HEK293T (cell line): Measurements from ENCODE around the gene BNIP1.
A peak's percentile ranks its signal among the peaks of the same experiment; 100 is the strongest.

Experiments
- CTCF ChIA-PET: fragments of 350-600 bp; formaldehyde crosslinking; extraction: SDS; loops from one replicate; lab custom pipeline; 2021; ENCODE audit warnings: antibody characterized with exemption, inconsistent platforms; lab: Yijun Ruan, JAX
- POLR2A ChIA-PET: fragments of 350-600 bp; formaldehyde crosslinking; extraction: SDS; loops from one replicate; lab custom pipeline; 2020; ENCODE audit warnings: antibody characterized with exemption, inconsistent platforms; lab: Yijun Ruan, JAX
- DNase-seq: peaks from one replicate; pipeline ENCODE4 v3.0.0; 2012; ENCODE audit warnings: mixed read lengths; ENCODE audit errors: extremely low spot score
- ARNT ChIP-seq: fragments of 450-650 bp; IDR thresholded peaks from 2 replicates; pipeline ENCODE4 v1.6.1; 2017; ENCODE audit warnings: mild to moderate bottlenecking
- BHLHE40 ChIP-seq: fragments of 450-650 bp; IDR thresholded peaks from 2 replicates; pipeline ENCODE4 v1.6.1; 2016; ENCODE audit warnings: mild to moderate bottlenecking, moderate library complexity, borderline replicate concordance
- CTBP1 ChIP-seq: fragments of 450-650 bp; IDR thresholded peaks from 2 replicates; pipeline ENCODE4 v1.6.1; 2016; ENCODE audit warnings: borderline replicate concordance
- ELF4 ChIP-seq: fragments of 450-650 bp; IDR thresholded peaks from 2 replicates; pipeline ENCODE4 v1.6.1; 2017; ENCODE audit warnings: antibody characterized with exemption
- FOXA1 ChIP-seq: fragments of 450-650 bp; IDR thresholded peaks from 2 replicates; pipeline ENCODE4 v1.6.1; 2016; ENCODE audit warnings: mild to moderate bottlenecking
- FOXK2 ChIP-seq: fragments of 450-650 bp; IDR thresholded peaks from 2 replicates; pipeline ENCODE4 v1.6.1; 2016; ENCODE audit warnings: mild to moderate bottlenecking
- FOXM1 ChIP-seq: fragments of 450-650 bp; IDR thresholded peaks from 2 replicates; pipeline ENCODE4 v1.6.1; 2017; ENCODE audit warnings: mild to moderate bottlenecking, borderline replicate concordance
- HDGF ChIP-seq: fragments of 450-650 bp; IDR thresholded peaks from 2 replicates; pipeline ENCODE4 v1.6.1; 2017; ENCODE audit warnings: antibody characterized with exemption, borderline replicate concordance
- L3MBTL2 ChIP-seq: fragments of 450-650 bp; conservative IDR thresholded peaks from 2 replicates; pipeline ENCODE4 v1.6.1; 2016; ENCODE audit warnings: mild to moderate bottlenecking
- LEF1 ChIP-seq: fragments of 450-650 bp; IDR thresholded peaks from 2 replicates; pipeline ENCODE4 v1.6.1; 2017; ENCODE audit warnings: mild to moderate bottlenecking, borderline replicate concordance
- NFRKB ChIP-seq: fragments of 450-650 bp; IDR thresholded peaks from 2 replicates; pipeline ENCODE4 v1.6.1; 2016; ENCODE audit warnings: mild to moderate bottlenecking, moderate library complexity
- PKNOX1 ChIP-seq: fragments of 450-650 bp; IDR thresholded peaks from 2 replicates; pipeline ENCODE4 v1.6.1; 2016
- SP1 ChIP-seq: fragments of 450-650 bp; IDR thresholded peaks from 2 replicates; pipeline ENCODE4 v1.6.1; 2017
- SUZ12 ChIP-seq: fragments of 450-650 bp; IDR thresholded peaks from 2 replicates; pipeline ENCODE4 v1.6.1; 2016; ENCODE audit warnings: mild to moderate bottlenecking
- TARDBP ChIP-seq: fragments of 450-650 bp; IDR thresholded peaks from 2 replicates; pipeline ENCODE4 v1.6.1; 2016
- ZNF384 ChIP-seq: fragments of 450-650 bp; IDR thresholded peaks from 2 replicates; pipeline ENCODE4 v1.6.1; 2016

The BNIP1 gene

GRCh38 chr5:173144200-173145176 is at the start of gene BNIP1:
Gene BNIP1, plus strand, starts transcription at chr5:173144531. Its CDS starts 15 bp downstream, at chr5:173144546.
- ChIA-PET POLR2A (interaction anchor here (0.6 to 1.0 kb wide), 3 partner anchors 87 to 447 kb away, joined by 3 to 4 read pairs (median 3); partner anchors contain the start of gene ATP6V0E1), CTCF (interaction anchor here (0.5 to 1.0 kb wide), 3 partner anchors 8 to 1273 kb away, joined by 3 to 4 read pairs (median 3); no protein-coding TSS in a partner anchor)
- no peak for TF ChIP-seq BHLHE40
- TF ChIP-seq SUZ12 = no peak
- peak; percentile 18; the same call in 1 of the 2 replicates for TF ChIP-seq CTBP1
- 0 out of 2 replicates have a peak, but pooled peaks have one; percentile 21 for TF ChIP-seq FOXM1
- TF ChIP-seq HDGF = no peak
- peak; percentile 87 for TF ChIP-seq L3MBTL2
- TF ChIP-seq NFRKB = peak; percentile 82
- TF ChIP-seq ELF4 = no peak
- no peak for TF ChIP-seq TARDBP
- TF ChIP-seq ARNT = peak; percentile 33; the same call in 1 of the 2 replicates
- peak; percentile 97 for DNase-seq

- ChIA-PET POLR2A (no interaction called here), CTCF (no interaction called here)
- DNase-seq = no peak
- TF ChIP-seq CTBP1 = no peak
- no peak for TF ChIP-seq FOXA1
- TF ChIP-seq FOXM1 = no peak
- no peak for TF ChIP-seq HDGF
- no peak for TF ChIP-seq FOXK2
- no peak for TF ChIP-seq L3MBTL2
- TF ChIP-seq ELF4 = no peak
- no peak for TF ChIP-seq SUZ12
- no peak for TF ChIP-seq NFRKB
- no peak for TF ChIP-seq ARNT
- no peak for TF ChIP-seq LEF1
- TF ChIP-seq ZNF384 = no peak
- no peak for TF ChIP-seq TARDBP
- TF ChIP-seq BHLHE40 = no peak
- no peak for TF ChIP-seq PKNOX1
- no peak for TF ChIP-seq SP1
Observed at GRCh38 chr5:173098787-173099186, 45.5 kb upstream of the BNIP1 start.

GRCh38 chr5:173099461-173099860 is 44.9 kb upstream of the BNIP1 start:
- ChIA-PET CTCF (no interaction called here), POLR2A (no interaction called here)
- no peak for TF ChIP-seq L3MBTL2

GRCh38 chr5:173101245-173101644 is 43.1 kb upstream of the BNIP1 start:
- TF ChIP-seq FOXA1 (no peak), SUZ12 (no peak), TARDBP (no peak), ZNF384 (no peak), L3MBTL2 (no peak)
- POLR2A ChIA-PET = no interaction called here
- no peak for DNase-seq
- CTCF ChIA-PET = no interaction called here

More at GRCh38 chr5:173099461-173099860, 44.9 kb upstream of the BNIP1 start:
- DNase-seq = no peak

- ChIA-PET POLR2A (no interaction called here), CTCF (interaction anchor here (0.7 kb wide), 1 partner anchor 871 kb away, joined by 3 read pairs; no protein-coding TSS in a partner anchor)
- no peak for DNase-seq
- no peak for TF ChIP-seq L3MBTL2
- TF ChIP-seq ELF4 = no peak
- TF ChIP-seq LEF1 = no peak
- TF ChIP-seq PKNOX1 = peak; percentile 37; the same call in 1 of the 2 replicates
- TF ChIP-seq ARNT = no peak
Observed at GRCh38 chr5:173103411-173103810, 40.9 kb upstream of the BNIP1 start.

GRCh38 chr5:173108914-173109313 is 35.4 kb upstream of the BNIP1 start:
- ChIA-PET CTCF (no interaction called here), POLR2A (no interaction called here)
- no peak for DNase-seq
- TF ChIP-seq LEF1 (no peak), L3MBTL2 (no peak), PKNOX1 (no peak), ARNT (no peak), FOXA1 (no peak), CTBP1 (no peak), ZNF384 (no peak), SP1 (no peak), SUZ12 (no peak), BHLHE40 (no peak), TARDBP (no peak), HDGF (no peak), FOXM1 (no peak), NFRKB (no peak), FOXK2 (no peak), ELF4 (no peak)
